ENCODE measurements around the gene ARHGAP26.
"Not testable (repeated sequence)": the region's sequence is repeated elsewhere in the genome, so short reads cannot be mapped to it uniquely, and the experiment has no call there.

Gene ARHGAP26

DNA sequence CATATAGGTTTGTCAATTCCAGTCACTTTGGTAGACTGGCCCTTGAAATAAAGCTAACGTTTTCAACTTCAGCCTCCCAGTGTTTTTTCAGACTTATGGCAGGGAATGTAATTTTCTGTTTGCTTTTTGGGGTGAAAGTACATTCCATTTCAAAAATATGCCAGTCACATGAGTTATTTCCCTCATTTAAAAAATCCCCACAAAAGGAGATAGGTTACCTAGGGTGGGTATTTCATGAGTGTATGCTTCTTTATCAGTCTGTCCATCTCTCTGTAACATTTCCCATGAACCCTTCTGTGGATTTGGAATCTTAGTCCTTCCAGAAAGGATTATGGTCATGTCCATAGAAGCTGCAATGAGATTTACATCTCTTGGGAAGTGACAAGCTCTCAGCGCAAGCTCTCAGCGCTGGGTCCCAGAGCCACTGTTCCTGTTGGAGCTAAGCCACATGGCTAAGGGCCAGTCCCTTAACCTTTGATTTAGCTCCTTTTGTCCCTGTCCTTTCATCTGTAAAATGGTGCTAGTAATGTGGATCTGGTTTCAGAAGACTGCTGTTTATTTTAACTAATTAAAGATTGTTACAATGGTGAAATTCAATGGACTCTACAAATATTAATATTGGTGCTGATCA, 338.4 kb downstream of the ARHGAP26 start:
- DNase-seq, result no peak

DNA sequence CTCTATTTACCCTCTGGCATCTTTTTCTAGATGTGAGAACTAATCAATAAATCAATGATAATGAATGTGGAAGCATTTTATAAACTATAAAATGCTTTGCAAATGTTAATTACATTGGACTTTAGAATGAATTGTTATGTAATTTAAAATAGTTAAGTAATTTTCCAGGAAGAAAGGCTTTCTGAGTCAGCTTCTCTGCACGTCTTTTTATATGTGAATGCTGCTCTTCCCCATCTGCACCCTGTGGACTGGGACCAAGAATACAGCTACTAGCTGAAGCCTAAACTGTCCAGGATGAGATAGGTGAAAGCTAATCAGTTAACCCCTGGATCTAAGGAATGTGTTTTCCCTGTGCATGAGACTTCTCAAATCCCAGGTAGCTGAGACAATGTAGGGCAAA, 340.4 kb downstream of the ARHGAP26 start:
- no peak for DNase-seq

DNA sequence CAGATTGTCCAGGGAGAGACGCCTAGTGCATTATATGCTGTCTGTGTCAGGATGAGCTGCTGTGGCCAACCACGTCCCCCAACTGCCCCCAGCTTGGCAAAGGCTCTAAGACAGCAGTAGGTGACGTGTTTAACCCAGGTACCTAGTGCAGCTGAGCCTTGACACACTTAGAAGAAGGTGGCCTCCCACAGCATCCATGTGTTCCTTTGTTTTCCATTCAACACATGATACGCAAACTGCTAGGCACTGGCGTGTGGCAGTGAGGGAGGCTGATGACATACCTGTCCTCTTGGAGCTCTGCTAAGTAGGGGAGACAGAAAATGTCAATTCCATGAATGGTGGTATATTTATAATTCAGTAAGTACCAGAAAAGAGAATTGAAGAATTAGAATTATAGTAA, 341.6 kb downstream of the ARHGAP26 start:
- DNase-seq, result no peak

DNA sequence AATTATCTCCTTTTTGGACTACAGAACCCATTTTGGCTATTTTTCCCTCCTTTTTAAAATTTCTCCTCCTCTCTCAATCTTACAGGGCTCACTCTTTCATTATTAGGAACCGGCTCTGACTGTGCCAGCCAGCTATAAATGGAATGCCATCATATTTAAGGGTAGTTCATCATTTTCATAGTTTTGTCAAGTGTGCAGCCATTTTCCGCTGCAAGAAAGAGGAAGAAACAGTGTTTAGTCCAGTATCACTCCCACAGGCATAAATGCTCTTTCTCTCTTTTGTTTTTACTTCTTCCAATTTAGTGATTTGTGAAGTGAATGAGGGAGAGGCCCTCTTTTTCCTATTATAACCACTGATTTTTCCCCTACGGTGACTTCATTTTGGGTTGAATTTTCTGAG, 343.3 kb downstream of the ARHGAP26 start:
- DNase-seq, result no peak

DNA sequence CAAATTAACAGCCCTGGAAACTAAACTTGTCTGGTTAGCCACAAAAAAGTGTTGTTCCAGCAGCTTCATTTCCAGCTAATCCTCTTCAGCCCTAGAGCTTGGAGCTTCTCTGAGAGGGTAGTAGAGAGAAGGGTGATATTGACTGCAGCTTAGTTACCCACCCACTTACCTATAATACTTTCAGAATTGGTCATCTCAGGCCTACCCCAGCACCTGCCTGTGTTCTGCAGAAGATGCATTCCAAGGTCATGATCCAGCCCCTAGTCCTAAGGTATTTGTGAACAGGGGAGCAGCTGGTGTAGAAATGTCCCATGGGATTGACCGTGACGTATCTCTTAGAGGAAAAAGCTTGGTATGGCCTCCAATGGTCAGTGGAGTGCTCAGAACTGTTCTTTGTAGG, 344.3 kb downstream of the ARHGAP26 start:
- no peak for DNase-seq

DNA sequence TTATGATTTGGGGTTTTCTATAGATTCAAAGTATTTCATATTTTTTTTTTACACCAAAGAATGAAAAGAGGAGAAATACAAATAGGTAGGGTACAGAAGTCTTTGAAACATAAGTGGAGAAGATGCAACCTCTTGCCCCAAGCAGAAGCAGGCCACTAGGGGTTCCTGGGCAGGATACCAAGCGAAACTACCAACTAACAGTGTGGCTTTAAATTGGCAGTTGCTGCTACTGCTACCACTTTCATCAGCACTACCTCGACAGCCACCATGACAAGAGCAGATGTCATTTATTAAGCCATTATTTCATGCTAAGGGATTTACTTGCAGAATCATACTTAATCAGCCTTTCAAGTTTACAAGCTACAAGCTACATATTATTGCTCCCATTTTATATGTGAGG, 345.2 kb downstream of the ARHGAP26 start:
- no peak for DNase-seq

DNA sequence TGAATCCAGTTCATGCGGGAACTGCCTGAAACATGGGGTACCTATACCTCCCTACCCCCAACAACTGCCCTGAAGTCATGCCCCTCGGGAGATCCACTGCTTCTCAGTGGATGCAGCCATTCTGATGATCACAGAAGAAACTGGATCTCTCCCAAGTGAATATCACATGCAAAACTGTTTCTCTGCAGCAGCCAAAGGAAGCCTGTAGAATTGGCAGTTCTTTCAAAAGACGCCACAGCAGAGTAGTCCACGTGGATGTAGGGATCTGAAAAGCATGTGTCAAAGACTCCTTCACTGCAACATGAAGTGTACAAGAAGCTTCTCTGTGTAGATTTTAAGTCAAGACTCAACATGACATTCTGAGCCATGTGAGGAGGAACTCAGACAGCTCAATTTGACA, 346.6 kb downstream of the ARHGAP26 start:
- DNase-seq, result no peak

DNA sequence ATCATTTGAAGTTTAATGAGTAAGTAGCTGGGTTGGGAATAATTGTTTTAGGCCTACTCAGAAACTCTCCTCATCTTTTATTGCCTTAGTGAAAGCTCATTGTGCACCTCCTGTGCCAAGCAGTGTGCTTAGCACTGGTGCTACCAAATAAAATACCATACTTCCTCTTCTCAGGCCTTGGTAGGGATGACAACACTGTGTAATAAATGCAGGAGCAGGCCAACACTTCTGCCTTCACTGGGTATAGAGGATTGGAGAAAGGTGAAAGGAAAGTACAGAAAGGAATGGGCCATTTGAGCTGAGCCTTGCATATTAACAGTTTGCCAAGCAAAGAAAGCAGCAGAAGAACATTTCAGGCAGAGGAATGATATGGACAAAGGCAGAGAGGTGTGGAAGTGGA, 347.6 kb downstream of the ARHGAP26 start:
- DNase-seq, result no peak

DNA sequence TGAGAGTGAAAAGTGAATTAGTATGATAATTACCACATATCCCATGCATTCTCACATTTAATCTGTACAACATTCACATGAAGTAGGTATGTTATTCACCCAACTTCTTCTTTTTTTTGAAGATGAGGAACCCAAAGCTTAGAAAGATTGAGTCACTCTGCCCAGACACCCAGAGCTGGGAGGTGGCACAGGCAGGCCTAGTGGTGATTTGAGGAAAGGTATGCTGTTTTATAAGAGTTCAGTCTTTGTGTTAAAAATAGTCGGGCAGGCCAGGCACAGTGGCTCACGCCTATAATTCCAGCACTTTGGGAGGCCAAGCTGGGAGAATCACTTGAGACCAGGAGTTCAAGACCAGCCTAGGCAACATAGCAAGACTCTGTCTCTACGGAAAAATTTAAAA, 348.0 kb downstream of the ARHGAP26 start:
- no peak for DNase-seq

DNA sequence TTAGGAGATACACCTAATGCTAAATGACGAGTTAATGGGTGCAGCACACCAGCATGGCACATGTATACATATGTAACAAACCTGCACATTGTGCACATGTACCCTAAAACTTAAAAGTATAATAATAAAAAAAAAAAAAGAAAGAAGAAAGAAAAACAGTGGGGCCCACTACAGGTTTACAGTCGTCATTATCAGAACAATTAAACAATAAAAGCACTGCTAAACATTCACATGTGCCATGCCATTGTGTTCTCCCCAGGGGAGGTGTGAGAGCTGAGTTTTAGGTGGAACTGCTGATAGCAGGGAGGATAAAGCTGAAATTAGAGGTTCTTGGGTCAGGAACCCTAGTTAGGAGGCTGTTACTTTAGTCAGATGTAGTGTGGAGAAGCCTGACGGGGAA, 348.6 kb downstream of the ARHGAP26 start:
- DNase-seq, result not testable (repeated sequence)

DNA sequence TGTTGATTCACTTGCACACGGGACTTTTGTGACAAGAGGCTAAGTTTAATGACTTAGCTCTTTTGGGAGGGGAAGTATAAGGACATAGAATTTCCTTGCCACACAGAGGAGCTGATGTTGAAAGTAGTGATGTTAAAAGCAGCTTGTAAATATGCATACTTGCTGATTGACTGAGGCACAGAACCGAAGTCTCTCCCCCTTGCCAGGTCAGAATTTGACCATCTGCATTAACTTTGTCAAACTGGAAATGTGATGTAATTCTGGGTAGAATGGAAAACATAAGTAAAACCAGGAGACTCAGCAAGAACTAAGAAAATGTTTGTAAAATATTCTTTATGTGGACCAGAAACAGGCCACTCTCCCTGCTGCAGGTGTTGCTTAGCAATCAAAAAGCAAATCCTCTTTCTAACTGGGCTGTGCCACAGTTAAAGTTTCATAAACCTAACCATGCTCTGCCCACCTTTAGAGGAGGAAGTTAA, 349.2 kb downstream of the ARHGAP26 start:
- DNase-seq, result no peak

DNA sequence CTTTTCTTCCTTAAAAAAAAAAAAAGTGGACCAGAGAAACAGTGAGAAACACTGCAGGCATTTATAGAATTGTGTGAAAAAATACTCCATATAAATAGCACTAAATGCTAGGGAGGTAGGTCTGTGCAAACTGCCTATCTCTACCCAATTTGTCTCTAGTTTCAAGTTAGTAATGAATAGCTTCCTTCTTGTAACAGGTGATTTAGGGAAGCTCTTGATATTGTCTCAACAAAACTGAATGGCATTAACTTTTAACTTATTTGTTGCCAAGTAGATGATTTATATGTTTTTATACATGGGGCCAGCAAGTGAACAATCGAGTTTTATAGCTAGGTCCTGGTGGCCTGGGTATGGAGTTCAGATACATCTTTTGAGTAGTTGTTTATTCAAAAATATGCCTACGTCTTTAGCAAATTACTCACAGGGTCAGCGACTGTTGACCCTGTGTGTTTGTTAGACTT, 349.7 kb downstream of the ARHGAP26 start:
- no peak for DNase-seq

DNA sequence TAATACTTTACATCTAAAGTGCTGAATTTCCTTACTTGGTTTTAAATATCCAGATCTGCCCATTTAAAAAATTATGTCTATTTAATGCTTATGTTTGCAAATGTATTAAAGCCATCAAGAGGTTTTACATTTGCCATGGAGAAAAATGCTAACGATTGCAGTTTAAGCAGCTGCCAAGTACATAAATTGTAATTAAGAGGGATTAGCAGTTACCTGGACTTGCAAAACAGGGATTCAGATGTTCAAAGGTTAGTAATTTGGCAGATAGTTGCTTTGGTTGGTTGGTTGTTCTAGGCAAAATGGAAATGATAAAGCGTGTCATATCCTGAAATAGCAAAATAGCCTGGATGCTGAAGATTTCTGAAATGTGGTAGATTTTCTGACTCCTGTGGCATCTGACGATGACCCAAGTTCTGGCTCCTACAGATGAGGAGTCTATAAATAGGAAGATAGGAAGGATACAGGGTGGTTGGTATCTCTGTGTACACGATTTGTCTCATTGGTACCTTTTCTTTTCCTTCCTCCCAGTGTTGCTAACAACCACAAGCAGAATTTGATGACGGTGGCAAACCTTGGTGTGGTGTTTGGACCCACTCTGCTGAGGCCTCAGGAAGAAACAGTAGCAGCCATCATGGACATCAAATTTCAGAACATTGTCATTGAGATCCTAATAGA, 350.4 kb downstream of the ARHGAP26 start:
- peak; percentile 9 for DNase-seq

DNA sequence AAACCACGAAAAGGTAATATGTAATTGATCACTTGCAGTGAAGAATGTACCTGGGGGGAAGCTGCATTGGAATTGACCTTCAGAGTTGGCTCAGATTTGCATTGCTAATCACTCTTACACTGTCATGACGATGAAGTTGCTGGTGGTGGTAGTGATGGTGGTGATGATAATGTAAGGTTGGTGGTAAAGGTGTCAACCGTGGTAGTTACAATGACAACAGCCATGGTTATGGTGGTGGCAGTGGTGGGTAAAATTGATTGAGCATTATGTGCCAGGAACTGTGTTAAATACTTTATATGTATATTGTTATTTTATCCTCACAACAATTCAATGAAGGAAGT, 350.9 kb downstream of the ARHGAP26 start:
- no peak for DNase-seq

DNA sequence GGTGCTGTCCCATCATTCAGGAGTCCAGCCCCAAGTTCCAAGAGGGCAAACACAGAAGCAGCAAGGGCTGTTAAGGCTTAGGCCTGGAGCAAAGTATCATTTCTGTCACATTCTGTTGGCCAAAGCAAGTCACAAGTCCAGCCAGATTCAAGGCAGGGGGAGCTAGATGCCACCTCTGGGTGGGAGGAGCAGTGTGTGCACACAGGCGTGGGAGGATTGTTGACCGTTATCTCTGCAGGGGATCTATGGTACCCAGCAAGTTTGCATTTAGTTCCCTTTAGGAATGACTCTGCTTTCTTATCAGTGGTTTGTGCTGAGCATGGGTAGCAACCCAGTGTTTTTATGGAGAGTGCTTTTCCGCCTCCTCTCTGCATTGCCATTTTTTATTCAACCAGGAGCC, 354.4 kb downstream of the ARHGAP26 start:
- DNase-seq, result no peak

DNA sequence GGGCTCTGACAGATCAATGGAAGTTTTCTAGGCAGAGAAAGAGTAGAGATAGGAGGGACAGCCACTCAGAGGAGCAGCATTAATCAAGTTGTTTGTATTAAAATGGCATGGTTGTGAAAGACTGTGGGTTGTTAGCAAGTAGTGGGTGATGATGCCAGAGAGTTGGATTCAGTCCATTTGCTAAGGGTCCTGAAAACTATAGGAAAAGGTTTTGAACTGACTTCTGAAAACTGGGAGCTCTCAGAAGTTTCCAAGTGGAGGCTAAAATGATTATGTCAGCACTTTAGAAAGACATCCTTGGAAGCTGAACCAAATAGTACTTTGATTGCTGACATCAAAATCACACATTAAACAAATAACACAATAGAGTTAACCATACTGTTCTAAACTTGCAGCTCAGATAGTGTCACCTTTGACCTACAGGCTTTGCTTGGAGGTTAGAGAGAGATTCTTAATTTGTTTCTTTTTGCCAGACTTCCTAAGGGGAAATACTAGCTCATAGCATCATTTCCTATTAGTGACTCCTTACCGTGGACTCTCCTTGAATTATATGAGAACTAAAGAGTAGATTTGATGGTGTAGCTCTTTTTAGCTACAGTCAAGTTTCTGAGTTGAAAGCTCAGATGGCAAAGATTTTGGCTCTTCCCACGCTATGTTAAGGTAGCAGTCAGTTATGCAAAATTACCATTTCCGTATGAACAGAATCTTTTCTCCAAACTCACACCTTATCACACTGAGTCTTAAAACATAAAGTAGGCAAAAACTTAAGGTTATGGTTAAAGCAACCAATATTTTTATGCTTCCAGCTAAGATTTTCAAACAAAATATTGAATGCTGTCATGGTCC, 356.2 kb downstream of the ARHGAP26 start:
- no peak for DNase-seq

DNA sequence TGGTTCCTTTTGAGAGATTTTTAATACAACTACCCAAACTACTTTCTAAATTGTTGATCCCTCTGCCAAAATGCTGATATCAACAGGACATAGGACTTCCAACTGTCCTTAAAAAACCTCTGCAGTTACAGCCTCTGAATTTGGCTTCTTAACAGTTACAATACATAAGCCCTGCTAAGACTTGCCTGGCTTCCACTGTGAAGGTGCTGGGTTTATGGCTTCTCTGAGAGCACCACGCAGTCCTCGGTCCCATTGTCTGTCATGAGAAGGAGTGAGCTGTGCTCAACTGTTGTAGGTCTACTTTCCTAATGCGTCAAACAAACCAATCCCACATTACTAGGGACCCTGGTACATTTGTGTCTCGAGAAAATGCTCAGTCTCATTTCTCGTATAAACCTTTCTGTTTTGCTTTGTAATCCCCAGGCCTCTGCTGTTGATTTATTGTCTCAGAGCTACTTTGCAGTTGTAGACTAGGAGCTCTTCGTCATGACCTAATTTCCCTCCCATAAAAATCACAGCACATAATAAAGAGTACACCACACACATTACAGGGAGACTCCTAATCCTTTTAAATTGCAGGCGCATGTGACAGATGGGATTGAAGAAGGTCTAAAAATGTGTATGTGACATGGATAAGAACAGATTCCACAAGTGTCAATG, 358.4 kb downstream of the ARHGAP26 start:
- DNase-seq, result no peak

DNA sequence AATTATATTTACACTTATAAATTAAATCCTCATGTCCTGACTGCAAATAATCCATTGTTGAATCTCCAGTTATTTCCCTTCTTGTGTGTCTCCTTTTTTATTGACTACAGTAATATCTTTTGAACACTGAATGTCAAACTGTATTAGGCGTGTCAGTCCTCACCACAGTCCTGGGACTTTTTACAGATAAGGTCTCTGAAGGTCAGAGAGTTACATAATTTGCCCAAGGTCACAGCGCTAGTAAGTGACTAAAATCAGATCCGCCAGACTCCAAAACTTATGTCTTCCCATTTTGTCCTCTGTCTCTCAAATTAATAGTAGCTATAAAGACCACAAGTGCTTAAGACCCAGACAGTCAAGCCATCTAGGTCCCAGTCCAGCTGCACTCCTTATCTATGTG, 359.0 kb downstream of the ARHGAP26 start:
- DNase-seq, result no peak

DNA sequence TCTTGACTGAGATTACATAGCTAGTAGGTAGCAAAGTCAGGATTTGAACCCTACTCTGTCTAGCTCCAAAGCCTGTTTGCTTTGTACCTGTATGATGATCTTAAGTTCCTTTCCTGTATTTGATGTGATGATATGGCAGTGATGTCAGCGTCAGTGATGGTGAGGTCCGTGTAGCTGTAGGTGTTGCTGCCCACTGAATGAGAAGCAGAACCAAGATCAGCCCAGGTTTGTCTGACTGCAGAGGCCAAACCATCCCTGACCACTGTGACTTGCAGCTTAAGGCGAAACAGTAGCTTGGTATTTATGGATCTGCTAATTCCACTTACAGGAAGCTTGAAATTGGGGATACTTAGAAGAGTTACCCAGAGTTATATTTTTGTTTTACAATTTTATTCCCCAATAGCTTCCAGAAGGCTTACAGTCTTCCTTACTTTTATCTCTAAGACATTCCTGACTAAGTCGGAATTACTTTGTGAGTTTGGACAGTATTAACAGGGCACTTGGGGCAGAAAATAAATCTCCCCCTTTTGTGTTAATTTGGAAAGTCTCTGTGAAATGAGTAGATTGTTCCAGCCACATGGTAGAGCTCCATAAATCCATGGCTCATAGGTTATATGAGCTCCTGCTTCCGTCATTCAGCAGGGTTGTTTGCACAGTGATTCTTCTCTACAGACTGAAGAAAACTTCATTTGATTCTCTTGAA, 359.9 kb downstream of the ARHGAP26 start:
- DNase-seq, result no peak

DNA sequence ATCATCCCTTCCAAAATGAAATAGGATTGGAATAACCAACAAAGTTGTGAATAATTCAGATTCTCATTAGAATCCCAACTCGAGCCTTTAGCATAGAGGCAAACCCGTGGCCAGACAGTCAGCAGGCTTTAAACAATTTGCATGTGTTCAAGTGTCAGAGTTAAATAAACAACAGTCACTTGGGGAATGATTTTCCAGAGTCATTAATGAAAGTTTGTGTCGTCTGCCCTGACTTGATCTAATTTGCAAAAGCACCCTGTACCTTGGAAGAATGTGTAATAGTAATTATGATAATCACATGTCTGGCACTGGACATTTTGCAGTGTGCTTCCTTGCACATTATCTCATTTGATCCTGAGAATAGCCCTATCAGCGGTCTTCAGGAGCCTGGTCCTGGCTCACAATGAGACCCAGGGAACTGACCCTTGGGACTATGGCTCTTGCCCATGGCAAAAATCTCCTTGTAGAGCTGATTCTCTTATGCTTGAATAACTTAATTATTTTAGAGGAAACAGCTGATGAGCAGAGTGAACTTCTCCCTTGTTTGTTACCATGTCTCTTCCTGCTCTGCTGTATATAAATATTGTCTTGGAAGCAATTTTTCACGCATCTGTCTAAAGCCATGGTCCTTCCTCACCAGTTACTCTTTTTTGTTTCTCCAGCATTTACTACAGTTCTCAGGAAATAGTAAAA, 360.6 kb downstream of the ARHGAP26 start:
- no peak for DNase-seq

DNA sequence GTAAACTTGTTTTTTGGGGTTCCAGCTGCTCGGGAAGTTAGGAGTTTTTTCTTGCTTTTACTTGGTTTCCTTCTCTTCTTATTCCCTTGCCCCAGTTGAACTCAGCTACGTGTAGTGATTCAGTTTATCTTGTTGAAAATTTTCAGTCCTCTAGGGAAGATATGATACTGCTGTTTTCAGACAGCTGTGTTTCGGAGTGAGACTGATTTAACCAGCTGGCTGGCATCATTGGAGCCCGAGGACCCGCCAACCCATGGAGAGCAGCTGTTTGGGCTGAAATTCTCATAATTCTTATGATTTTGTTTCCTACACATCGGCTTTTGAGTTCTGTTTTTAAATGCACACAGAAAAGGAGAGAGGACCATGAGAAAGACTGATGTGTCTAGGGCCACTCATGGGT, 361.8 kb downstream of the ARHGAP26 start:
- no peak for DNase-seq

DNA sequence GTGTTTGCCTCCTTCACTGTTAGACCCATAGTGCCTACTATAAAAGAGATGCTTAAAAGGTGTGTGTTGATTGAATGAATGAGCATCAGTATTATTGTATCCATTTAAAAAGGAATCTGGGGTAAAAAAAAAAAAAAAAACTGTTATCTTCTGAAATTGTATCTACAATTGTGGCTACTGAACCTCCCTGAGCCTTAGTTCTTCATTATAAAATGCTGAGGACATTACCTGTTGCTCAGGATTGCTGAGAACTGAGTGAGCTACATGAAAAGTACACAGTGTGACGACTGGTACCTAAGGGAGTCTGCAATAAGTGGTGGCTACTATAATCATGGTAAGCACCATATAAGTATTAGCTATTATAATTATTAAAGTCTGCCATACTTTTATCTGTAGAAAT, 362.6 kb downstream of the ARHGAP26 start:
- no peak for DNase-seq

All from NCI-H1048 (cell line).